ENCODE results near the gene BCL10. TPM values are rescaled to one million over a fixed set of nuclear protein-coding genes. Genes with fewer than 3 reads are reported as not detected.
A peak's percentile ranks its signal among the peaks of the same experiment; 100 is the strongest.

Gene BCL10
- total RNA-seq, 1 donor from 2014 or later: 31.3 TPM

- H3K36me3 ChIP-seq (ENCODE audit: control insufficient read depth, insufficient read depth, low read length): no peaks in the 10 kb centered on the region
- no peaks in the 10 kb centered on the region for H3K27me3 ChIP-seq (ENCODE audit: control insufficient read depth, insufficient read depth, low read length)
- DNase-seq (ENCODE audit: low read depth): peak; percentile 83
- no peak overlapping the region for H3K4me3 ChIP-seq (ENCODE audit: low read depth, low read length)
- no peak for FAIRE-seq
- TF ChIP-seq CTCF (IDR thresholded peaks at IDR 0.05; ENCODE audit: insufficient read depth, low read length, severe bottlenecking): no peak
Observed at GRCh38 chr1:85320371-85321131, 44.1 kb upstream of the BCL10 start.

DNA sequence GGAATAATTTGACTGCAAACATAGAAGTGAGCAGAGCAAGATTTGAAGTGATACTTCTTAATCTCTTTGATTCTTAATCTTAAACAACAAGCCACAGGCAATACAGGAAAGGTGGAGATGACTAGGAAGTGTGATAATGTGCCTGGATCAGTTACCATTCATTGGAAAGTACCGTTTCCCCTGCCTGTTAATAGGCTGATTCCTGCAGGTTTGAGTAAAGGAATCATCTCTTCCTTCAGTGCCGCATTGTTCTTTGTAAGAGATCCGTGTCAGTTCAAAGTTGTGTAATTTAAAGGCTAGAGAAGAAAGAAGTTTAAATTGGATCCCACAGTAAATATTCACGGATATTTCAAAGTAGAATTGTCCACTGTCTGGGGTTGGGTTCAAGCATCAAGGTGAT is 43.5 kb upstream of the BCL10 start:
- Histone ChIP-seq H3K4me3 (ENCODE audit: low read depth, low read length) (no peak overlapping the region), H3K36me3 (ENCODE audit: control insufficient read depth, insufficient read depth, low read length) (no peaks in the 10 kb centered on the region), H3K27me3 (ENCODE audit: control insufficient read depth, insufficient read depth, low read length) (no peaks in the 10 kb centered on the region)
- DNase-seq (ENCODE audit: low read depth): peak; percentile 79
- no peak for TF ChIP-seq CTCF (IDR thresholded peaks at IDR 0.05; ENCODE audit: insufficient read depth, low read length, severe bottlenecking)
- FAIRE-seq: no peak

DNA sequence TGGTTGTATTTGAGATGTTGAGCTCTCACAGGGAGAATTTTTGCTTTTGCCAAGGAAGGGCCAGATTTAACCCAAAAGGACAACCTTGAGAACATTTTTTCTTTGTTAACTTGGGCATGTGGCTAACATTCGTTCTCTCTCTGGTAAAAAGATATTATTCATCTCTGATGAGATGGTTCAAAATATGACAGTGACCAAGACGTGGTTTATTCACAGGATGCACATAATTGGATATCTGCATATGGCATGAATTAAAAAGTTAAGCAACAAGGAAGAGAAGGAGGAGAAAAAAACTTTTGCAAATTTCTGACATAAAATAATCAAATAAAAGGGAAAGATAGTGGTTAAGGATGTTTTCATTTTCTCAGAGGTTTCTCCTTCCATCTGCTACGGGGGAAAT is 43.1 kb upstream of the BCL10 start:
- no peaks in the 10 kb centered on the region for H3K36me3 ChIP-seq (ENCODE audit: control insufficient read depth, insufficient read depth, low read length)
- TF ChIP-seq CTCF (IDR thresholded peaks at IDR 0.05; ENCODE audit: insufficient read depth, low read length, severe bottlenecking): no peak
- DNase-seq (ENCODE audit: low read depth): no peak
- H3K4me3 ChIP-seq (ENCODE audit: low read depth, low read length): no peak overlapping the region
- H3K27me3 ChIP-seq (ENCODE audit: control insufficient read depth, insufficient read depth, low read length): no peaks in the 10 kb centered on the region
- FAIRE-seq: no peak

- DNase-seq (ENCODE audit: low read depth): peak; percentile 74
- Histone ChIP-seq H3K4me3 (ENCODE audit: low read depth, low read length) (no peak overlapping the region), H3K27me3 (ENCODE audit: control insufficient read depth, insufficient read depth, low read length) (no peaks in the 10 kb centered on the region), H3K36me3 (ENCODE audit: control insufficient read depth, insufficient read depth, low read length) (no peaks in the 10 kb centered on the region)
- FAIRE-seq: no peak
- no peak for TF ChIP-seq CTCF (IDR thresholded peaks at IDR 0.05; ENCODE audit: insufficient read depth, low read length, severe bottlenecking)
Observed at GRCh38 chr1:85318217-85318616, 41.8 kb upstream of the BCL10 start.

DNA sequence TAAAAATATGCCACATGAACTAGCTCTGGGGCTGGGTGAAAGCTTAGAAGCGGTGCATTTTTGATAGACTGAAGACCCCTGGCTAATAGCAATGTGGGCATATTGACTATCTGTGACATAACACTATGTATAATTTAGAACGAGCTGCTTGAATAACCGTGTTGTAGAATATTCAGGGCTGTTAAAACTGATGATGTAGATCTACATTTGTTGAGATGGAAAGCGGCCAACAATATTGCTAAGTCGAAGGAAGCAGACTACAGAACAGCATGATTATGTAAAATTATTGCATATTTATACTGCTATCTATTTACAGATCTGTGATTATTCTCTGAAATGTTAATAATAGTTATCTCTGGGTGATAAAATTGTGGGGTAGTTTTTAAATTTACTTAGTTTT is 41.1 kb upstream of the BCL10 start:
- Histone ChIP-seq H3K27me3 (ENCODE audit: control insufficient read depth, insufficient read depth, low read length) (no peaks in the 10 kb centered on the region), H3K36me3 (ENCODE audit: control insufficient read depth, insufficient read depth, low read length) (no peaks in the 10 kb centered on the region), H3K4me3 (ENCODE audit: low read depth, low read length) (no peak overlapping the region)
- DNase-seq (ENCODE audit: low read depth) (no peak), FAIRE-seq (no peak)
- no peak for TF ChIP-seq CTCF (IDR thresholded peaks at IDR 0.05; ENCODE audit: insufficient read depth, low read length, severe bottlenecking)

- Histone ChIP-seq H3K36me3 (ENCODE audit: control insufficient read depth, insufficient read depth, low read length) (no peaks in the 10 kb centered on the region), H3K4me3 (ENCODE audit: low read depth, low read length) (no peak overlapping the region), H3K27me3 (ENCODE audit: control insufficient read depth, insufficient read depth, low read length) (no peaks in the 10 kb centered on the region)
- TF ChIP-seq CTCF (IDR thresholded peaks at IDR 0.05; ENCODE audit: insufficient read depth, low read length, severe bottlenecking): no peak
- no peak for DNase-seq (ENCODE audit: low read depth)
- FAIRE-seq: no peak
Observed at GRCh38 chr1:85316321-85316720, 39.9 kb upstream of the BCL10 start.
